ENCODE measurements around the gene MYRIP. TPM values are rescaled to one million over a fixed set of nuclear protein-coding genes. Genes with fewer than 3 reads are reported as not detected.

MYRIP gene
- polyA plus RNA-seq, 1 of the 3 experiments (the other 2 are of a cell fraction) = 1.2 TPM

DNA sequence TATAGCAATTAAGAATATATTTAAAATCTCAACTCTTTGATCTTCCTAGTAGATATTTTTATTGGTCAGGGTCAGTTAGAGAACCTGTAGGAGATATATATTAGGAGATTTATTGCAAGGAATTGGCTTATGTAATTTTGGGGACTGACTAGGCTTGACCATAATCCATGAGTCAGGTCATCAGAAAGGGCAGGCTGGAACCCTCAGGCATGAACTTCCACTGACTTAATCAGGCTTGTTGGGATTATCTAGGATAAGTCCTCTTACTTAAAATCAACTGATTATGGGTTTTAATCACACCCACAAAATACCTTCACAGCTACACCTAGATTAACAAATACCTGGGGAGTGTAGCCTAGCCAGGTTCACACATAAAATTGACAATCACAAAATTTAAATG, 156.1 kb downstream of the MYRIP start (continued):
- TF ChIP-seq, protein P1, sequence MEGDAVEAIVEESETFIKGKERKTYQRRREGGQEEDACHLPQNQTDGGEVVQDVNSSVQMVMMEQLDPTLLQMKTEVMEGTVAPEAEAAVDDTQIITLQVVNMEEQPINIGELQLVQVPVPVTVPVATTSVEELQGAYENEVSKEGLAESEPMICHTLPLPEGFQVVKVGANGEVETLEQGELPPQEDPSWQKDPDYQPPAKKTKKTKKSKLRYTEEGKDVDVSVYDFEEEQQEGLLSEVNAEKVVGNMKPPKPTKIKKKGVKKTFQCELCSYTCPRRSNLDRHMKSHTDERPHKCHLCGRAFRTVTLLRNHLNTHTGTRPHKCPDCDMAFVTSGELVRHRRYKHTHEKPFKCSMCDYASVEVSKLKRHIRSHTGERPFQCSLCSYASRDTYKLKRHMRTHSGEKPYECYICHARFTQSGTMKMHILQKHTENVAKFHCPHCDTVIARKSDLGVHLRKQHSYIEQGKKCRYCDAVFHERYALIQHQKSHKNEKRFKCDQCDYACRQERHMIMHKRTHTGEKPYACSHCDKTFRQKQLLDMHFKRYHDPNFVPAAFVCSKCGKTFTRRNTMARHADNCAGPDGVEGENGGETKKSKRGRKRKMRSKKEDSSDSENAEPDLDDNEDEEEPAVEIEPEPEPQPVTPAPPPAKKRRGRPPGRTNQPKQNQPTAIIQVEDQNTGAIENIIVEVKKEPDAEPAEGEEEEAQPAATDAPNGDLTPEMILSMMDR (IDR thresholded peaks at IDR 0.05) = no peak
- no peak for TF ChIP-seq SIN3A (IDR thresholded peaks at IDR 0.05; ENCODE audit: borderline replicate concordance, low read depth, low read length)
- no peak for TF ChIP-seq RAD21 (IDR thresholded peaks at IDR 0.05; ENCODE audit: low read length)
- no peak for TF ChIP-seq NFIC (IDR thresholded peaks at IDR 0.05; ENCODE audit: borderline replicate concordance)

DNA sequence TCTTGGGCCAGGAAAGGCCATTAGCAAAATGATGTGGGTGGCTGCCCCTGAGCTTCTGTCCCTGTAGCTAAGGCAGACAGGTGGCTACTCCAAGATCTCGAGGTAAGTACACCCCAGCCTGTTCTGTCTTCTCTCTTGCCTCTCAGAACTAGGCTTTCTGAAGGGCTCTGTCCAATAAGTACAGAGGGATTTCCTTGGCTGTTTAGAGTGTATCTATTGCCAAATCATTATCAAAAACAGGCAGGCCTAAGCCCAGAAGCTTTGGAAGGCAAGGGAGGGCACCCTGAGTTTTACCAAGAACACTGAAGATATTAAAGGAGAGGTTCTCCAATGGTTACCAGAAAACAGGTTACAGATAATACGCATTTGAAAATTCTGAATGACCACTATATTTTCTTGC, 156.6 kb downstream of the MYRIP start:
- no peak overlapping the region for H2AFZ ChIP-seq (ENCODE audit: low read depth)
- no peak for DNase-seq
- H3K4me1 ChIP-seq (ENCODE audit: control insufficient read depth in 1 of 2, insufficient read depth in 2 of 2, low read depth in 1 of 2, low read length in 1 of 2) = no peaks in the 10 kb centered on the region; a peak in 2 of 4 replicates
- no peaks in the 10 kb centered on the region for H3F3A ChIP-seq (replicated peaks; ENCODE audit: insufficient read depth)
- TF ChIP-seq, protein P2, sequence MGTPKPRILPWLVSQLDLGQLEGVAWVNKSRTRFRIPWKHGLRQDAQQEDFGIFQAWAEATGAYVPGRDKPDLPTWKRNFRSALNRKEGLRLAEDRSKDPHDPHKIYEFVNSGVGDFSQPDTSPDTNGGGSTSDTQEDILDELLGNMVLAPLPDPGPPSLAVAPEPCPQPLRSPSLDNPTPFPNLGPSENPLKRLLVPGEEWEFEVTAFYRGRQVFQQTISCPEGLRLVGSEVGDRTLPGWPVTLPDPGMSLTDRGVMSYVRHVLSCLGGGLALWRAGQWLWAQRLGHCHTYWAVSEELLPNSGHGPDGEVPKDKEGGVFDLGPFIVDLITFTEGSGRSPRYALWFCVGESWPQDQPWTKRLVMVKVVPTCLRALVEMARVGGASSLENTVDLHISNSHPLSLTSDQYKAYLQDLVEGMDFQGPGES (IDR thresholded peaks at IDR 0.05; ENCODE audit: low read depth, low read length) = no peak
- TF ChIP-seq JUND (IDR thresholded peaks at IDR 0.05) = no peak
- TF ChIP-seq MXI1 (IDR thresholded peaks at IDR 0.05; ENCODE audit: low read depth, low read length) = no peak
- no peak for TF ChIP-seq TCF12 (IDR thresholded peaks at IDR 0.05)
- TF ChIP-seq, protein P3, sequence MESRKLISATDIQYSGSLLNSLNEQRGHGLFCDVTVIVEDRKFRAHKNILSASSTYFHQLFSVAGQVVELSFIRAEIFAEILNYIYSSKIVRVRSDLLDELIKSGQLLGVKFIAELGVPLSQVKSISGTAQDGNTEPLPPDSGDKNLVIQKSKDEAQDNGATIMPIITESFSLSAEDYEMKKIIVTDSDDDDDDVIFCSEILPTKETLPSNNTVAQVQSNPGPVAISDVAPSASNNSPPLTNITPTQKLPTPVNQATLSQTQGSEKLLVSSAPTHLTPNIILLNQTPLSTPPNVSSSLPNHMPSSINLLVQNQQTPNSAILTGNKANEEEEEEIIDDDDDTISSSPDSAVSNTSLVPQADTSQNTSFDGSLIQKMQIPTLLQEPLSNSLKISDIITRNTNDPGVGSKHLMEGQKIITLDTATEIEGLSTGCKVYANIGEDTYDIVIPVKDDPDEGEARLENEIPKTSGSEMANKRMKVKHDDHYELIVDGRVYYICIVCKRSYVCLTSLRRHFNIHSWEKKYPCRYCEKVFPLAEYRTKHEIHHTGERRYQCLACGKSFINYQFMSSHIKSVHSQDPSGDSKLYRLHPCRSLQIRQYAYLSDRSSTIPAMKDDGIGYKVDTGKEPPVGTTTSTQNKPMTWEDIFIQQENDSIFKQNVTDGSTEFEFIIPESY (IDR thresholded peaks at IDR 0.05; ENCODE audit: borderline replicate concordance, low read depth) = no peak
- TF ChIP-seq ELF1 (IDR thresholded peaks at IDR 0.05) = no peak
- TF ChIP-seq RAD21 (IDR thresholded peaks at IDR 0.05; ENCODE audit: low read length) = no peak
- TF ChIP-seq, protein P4, sequence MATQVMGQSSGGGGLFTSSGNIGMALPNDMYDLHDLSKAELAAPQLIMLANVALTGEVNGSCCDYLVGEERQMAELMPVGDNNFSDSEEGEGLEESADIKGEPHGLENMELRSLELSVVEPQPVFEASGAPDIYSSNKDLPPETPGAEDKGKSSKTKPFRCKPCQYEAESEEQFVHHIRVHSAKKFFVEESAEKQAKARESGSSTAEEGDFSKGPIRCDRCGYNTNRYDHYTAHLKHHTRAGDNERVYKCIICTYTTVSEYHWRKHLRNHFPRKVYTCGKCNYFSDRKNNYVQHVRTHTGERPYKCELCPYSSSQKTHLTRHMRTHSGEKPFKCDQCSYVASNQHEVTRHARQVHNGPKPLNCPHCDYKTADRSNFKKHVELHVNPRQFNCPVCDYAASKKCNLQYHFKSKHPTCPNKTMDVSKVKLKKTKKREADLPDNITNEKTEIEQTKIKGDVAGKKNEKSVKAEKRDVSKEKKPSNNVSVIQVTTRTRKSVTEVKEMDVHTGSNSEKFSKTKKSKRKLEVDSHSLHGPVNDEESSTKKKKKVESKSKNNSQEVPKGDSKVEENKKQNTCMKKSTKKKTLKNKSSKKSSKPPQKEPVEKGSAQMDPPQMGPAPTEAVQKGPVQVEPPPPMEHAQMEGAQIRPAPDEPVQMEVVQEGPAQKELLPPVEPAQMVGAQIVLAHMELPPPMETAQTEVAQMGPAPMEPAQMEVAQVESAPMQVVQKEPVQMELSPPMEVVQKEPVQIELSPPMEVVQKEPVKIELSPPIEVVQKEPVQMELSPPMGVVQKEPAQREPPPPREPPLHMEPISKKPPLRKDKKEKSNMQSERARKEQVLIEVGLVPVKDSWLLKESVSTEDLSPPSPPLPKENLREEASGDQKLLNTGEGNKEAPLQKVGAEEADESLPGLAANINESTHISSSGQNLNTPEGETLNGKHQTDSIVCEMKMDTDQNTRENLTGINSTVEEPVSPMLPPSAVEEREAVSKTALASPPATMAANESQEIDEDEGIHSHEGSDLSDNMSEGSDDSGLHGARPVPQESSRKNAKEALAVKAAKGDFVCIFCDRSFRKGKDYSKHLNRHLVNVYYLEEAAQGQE (IDR thresholded peaks at IDR 0.05; ENCODE audit: low read depth, low read length) = no peak
- H3K9me2 ChIP-seq = no peaks in the 10 kb centered on the region
- H3K79me2 ChIP-seq (ENCODE audit: insufficient read depth) = no peaks in the 10 kb centered on the region
- POLR2A ChIA-PET = no interaction called here
- H3K9me3 ChIP-seq = no peaks in the 10 kb centered on the region
- H3K4me3 ChIP-seq (ENCODE audit: low read depth in 2 of 2, low read length in 1 of 2) = no peak overlapping the region
- H3K36me3 ChIP-seq (replicated peaks in 1 of 2; ENCODE audit: control insufficient read depth in 1 of 2, insufficient read depth in 2 of 2, low read length in 1 of 2) = no peaks in the 10 kb centered on the region
- no peaks in the 10 kb centered on the region for H4K20me1 ChIP-seq (ENCODE audit: insufficient read depth)
- no peak overlapping the region for H3K9ac ChIP-seq
- CTCF ChIA-PET = no interaction called here
- H3K27ac ChIP-seq (ENCODE audit: low read depth in 2 of 2, low read length in 1 of 2) = no peak overlapping the region
- H3K4me2 ChIP-seq = no peak overlapping the region
- H3K27me3 ChIP-seq (ENCODE audit: insufficient read depth) = no peaks in the 10 kb centered on the region
- 58% methylated on average over 2 of the region's 2 CpGs for WGBS (ENCODE audit: low lambda C conversion rate)

Measured in SK-N-SH (cell line).